ENCODE measurements around the gene MEIOB. TPM values are rescaled to one million over a fixed set of nuclear protein-coding genes. Genes with fewer than 3 reads are reported as not detected.

Gene MEIOB
- total RNA-seq, 1 experiment from 2014 or later, result 1.4 TPM

DNA sequence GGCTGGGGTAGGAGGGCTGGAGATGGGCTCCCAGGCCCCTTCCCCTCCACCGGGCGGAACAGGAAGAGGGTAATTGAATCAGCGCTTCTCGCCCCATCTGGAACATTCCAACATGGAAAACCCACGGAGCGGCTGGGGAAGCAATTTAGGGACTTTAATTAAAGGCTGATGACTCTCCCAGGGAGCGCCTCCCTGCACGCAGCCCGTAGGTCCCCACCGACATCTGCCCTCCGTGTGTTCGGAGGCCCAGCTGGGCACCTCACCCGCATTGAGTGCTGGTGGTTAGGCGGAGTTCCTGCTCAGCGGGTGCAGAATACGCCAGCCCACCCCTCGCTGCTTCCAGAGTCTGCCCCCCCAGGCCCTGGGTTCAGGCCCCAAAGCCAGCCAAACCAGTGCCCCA is 36.2 kb upstream of the MEIOB start (continued):
- TF ChIP-seq, protein P1, sequence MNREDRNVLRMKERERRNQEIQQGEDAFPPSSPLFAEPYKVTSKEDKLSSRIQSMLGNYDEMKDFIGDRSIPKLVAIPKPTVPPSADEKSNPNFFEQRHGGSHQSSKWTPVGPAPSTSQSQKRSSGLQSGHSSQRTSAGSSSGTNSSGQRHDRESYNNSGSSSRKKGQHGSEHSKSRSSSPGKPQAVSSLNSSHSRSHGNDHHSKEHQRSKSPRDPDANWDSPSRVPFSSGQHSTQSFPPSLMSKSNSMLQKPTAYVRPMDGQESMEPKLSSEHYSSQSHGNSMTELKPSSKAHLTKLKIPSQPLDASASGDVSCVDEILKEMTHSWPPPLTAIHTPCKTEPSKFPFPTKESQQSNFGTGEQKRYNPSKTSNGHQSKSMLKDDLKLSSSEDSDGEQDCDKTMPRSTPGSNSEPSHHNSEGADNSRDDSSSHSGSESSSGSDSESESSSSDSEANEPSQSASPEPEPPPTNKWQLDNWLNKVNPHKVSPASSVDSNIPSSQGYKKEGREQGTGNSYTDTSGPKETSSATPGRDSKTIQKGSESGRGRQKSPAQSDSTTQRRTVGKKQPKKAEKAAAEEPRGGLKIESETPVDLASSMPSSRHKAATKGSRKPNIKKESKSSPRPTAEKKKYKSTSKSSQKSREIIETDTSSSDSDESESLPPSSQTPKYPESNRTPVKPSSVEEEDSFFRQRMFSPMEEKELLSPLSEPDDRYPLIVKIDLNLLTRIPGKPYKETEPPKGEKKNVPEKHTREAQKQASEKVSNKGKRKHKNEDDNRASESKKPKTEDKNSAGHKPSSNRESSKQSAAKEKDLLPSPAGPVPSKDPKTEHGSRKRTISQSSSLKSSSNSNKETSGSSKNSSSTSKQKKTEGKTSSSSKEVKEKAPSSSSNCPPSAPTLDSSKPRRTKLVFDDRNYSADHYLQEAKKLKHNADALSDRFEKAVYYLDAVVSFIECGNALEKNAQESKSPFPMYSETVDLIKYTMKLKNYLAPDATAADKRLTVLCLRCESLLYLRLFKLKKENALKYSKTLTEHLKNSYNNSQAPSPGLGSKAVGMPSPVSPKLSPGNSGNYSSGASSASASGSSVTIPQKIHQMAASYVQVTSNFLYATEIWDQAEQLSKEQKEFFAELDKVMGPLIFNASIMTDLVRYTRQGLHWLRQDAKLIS (CRISPR knock-in tag; IDR thresholded peaks at IDR 0.05; ENCODE audit: borderline replicate concordance), result no peak
- TF ChIP-seq, protein P2, sequence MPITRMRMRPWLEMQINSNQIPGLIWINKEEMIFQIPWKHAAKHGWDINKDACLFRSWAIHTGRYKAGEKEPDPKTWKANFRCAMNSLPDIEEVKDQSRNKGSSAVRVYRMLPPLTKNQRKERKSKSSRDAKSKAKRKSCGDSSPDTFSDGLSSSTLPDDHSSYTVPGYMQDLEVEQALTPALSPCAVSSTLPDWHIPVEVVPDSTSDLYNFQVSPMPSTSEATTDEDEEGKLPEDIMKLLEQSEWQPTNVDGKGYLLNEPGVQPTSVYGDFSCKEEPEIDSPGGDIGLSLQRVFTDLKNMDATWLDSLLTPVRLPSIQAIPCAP (CRISPR knock-in tag; IDR thresholded peaks at IDR 0.05), result no peak
- TF ChIP-seq, protein P3, sequence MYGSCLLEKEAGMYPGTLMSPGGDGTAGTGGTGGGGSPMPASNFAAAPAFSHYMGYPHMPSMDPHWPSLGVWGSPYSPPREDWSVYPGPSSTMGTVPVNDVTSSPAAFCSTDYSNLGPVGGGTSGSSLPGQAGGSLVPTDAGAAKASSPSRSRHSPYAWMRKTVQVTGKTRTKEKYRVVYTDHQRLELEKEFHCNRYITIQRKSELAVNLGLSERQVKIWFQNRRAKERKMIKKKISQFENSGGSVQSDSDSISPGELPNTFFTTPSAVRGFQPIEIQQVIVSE (CRISPR knock-in tag; IDR thresholded peaks at IDR 0.05; ENCODE audit: borderline replicate concordance), result no peak
- TF ChIP-seq ZNF423 (CRISPR knock-in tag; IDR thresholded peaks at IDR 0.05) (no peak), CBFB (CRISPR knock-in tag; IDR thresholded peaks at IDR 0.05; ENCODE audit: low read depth) (no peak), GTF2I (CRISPR knock-in tag; conservative IDR thresholded peaks at IDR 0.05) (no peak), ZBTB21 (CRISPR knock-in tag; IDR thresholded peaks at IDR 0.05; ENCODE audit: borderline replicate concordance) (no peak), GRHL2 (CRISPR knock-in tag; IDR thresholded peaks at IDR 0.05; ENCODE audit: insufficient replicate concordance, severe bottlenecking) (no peak), SP1 (CRISPR knock-in tag; conservative IDR thresholded peaks at IDR 0.05) (no peak)
- TF ChIP-seq, protein P4, sequence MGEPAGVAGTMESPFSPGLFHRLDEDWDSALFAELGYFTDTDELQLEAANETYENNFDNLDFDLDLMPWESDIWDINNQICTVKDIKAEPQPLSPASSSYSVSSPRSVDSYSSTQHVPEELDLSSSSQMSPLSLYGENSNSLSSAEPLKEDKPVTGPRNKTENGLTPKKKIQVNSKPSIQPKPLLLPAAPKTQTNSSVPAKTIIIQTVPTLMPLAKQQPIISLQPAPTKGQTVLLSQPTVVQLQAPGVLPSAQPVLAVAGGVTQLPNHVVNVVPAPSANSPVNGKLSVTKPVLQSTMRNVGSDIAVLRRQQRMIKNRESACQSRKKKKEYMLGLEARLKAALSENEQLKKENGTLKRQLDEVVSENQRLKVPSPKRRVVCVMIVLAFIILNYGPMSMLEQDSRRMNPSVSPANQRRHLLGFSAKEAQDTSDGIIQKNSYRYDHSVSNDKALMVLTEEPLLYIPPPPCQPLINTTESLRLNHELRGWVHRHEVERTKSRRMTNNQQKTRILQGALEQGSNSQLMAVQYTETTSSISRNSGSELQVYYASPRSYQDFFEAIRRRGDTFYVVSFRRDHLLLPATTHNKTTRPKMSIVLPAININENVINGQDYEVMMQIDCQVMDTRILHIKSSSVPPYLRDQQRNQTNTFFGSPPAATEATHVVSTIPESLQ (CRISPR knock-in tag; IDR thresholded peaks at IDR 0.05), result no peak

DNA sequence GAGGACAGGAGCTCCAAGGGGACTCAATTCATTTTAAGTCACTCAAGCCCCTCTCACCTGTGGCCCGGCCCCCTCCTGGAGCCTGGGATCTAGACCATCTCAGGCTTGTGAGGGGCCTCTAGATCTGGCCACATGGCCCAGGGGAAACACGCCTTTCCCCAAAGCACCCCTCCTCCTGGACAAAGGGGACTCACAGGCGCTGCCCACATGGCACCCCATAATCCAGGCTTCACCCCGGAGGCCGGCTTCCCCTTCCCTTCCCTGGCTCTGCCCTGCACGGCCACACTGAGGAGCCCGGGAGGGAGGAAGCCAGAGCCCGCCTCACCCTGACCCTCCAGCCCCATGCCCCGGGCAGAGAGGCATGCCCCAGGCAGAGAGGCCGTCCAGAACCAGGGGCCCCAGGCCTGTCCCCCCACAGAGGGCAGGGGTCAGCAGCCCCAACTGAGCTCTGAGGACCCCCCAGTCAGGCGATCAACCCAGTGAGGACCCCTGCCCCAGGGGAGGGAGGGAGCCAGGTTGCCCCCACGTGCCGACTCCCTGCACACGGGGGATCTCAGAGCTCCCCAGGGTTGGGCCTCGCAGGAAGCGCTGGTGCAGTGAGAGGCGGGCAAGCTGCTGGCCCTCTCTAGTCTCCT is 35.4 kb upstream of the MEIOB start:
- CTCF ChIA-PET, result interaction anchor here (1.0 to 2.1 kb wide), 3 partner anchors 16 to 96 kb away, joined by 3 to 8 read pairs (median 4); no protein-coding TSS in a partner anchor
- no peak overlapping the region for H3K4me3 Mint-ChIP-seq

DNA sequence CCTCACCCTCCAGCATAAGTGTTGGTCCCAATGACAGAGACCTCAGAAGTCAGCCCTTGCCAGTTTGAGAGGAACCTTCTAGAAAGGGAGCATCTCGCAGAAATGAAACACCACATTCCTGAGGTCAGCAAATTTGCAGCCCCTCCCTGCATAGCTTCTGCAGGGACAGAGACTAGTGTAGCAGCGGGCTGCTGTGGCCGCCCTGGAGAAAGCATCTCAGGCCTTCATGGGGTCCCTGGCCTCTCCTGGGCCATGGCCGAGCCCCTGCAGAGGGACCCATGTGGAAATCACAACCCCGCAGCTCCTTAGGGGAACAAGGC is 34.8 kb upstream of the MEIOB start:
- Mint-ChIP-seq H3K4me3 (no peak overlapping the region), H3K9me3 (no peaks in the 10 kb centered on the region), H3K27ac (no peak overlapping the region), H3K36me3 (no peaks in the 10 kb centered on the region), H3K27me3 (ENCODE audit: low read depth) (peaks cover 7% of the 10 kb centered on the region; the same call in 1 of the 2 replicates), H3K4me1 (peaks cover 9% of the 10 kb centered on the region)
- no peak for ATAC-seq
- POLR2A ChIA-PET, result no interaction called here
- CTCF ChIA-PET, result interaction anchor here (1.1 to 2.1 kb wide), 3 partner anchors 10 to 97 kb away, joined by 4 to 8 read pairs (median 4); no protein-coding TSS in a partner anchor
- DNase-seq (ENCODE audit: low spot score), result no peak
- TF ChIP-seq CREM (CRISPR knock-in tag; IDR thresholded peaks at IDR 0.05) (no peak), HMGA2 (CRISPR knock-in tag; IDR thresholded peaks at IDR 0.05) (no peak), JAZF1 (CRISPR knock-in tag; IDR thresholded peaks at IDR 0.05) (no peak), GABPB1 (CRISPR knock-in tag; IDR thresholded peaks at IDR 0.05) (no peak), PRRX2 (CRISPR knock-in tag; IDR thresholded peaks at IDR 0.05) (no peak), EMX1 (CRISPR knock-in tag; IDR thresholded peaks at IDR 0.05) (no peak)
- TF ChIP-seq, protein P5, sequence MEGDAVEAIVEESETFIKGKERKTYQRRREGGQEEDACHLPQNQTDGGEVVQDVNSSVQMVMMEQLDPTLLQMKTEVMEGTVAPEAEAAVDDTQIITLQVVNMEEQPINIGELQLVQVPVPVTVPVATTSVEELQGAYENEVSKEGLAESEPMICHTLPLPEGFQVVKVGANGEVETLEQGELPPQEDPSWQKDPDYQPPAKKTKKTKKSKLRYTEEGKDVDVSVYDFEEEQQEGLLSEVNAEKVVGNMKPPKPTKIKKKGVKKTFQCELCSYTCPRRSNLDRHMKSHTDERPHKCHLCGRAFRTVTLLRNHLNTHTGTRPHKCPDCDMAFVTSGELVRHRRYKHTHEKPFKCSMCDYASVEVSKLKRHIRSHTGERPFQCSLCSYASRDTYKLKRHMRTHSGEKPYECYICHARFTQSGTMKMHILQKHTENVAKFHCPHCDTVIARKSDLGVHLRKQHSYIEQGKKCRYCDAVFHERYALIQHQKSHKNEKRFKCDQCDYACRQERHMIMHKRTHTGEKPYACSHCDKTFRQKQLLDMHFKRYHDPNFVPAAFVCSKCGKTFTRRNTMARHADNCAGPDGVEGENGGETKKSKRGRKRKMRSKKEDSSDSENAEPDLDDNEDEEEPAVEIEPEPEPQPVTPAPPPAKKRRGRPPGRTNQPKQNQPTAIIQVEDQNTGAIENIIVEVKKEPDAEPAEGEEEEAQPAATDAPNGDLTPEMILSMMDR (IDR thresholded peaks at IDR 0.05), result no peak
- TF ChIP-seq, protein P2 (CRISPR knock-in tag; IDR thresholded peaks at IDR 0.05), result no peak
- TF ChIP-seq, protein P6, sequence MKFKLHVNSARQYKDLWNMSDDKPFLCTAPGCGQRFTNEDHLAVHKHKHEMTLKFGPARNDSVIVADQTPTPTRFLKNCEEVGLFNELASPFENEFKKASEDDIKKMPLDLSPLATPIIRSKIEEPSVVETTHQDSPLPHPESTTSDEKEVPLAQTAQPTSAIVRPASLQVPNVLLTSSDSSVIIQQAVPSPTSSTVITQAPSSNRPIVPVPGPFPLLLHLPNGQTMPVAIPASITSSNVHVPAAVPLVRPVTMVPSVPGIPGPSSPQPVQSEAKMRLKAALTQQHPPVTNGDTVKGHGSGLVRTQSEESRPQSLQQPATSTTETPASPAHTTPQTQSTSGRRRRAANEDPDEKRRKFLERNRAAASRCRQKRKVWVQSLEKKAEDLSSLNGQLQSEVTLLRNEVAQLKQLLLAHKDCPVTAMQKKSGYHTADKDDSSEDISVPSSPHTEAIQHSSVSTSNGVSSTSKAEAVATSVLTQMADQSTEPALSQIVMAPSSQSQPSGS (CRISPR knock-in tag; IDR thresholded peaks at IDR 0.05; ENCODE audit: borderline replicate concordance, low read depth), result no peak

More for the DNA sequence above, 35.4 kb upstream of the MEIOB start:
- no peaks in the 10 kb centered on the region for H3K36me3 Mint-ChIP-seq
- POLR2A ChIA-PET, result interaction anchor here (0.5 kb wide), 1 partner anchor 506 kb away, joined by 4 read pairs; no protein-coding TSS in a partner anchor
- H3K9me3 Mint-ChIP-seq, result no peaks in the 10 kb centered on the region
- peaks cover 7% of the 10 kb centered on the region; the same call in 1 of the 2 replicates for H3K27me3 Mint-ChIP-seq (ENCODE audit: low read depth)
- H3K4me1 Mint-ChIP-seq, result peaks cover 9% of the 10 kb centered on the region
- no peak overlapping the region for H3K27ac Mint-ChIP-seq
- TF ChIP-seq, protein P7, sequence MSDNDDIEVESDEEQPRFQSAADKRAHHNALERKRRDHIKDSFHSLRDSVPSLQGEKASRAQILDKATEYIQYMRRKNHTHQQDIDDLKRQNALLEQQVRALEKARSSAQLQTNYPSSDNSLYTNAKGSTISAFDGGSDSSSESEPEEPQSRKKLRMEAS (CRISPR knock-in tag; IDR thresholded peaks at IDR 0.05), result no peak
- TF ChIP-seq, protein P8, sequence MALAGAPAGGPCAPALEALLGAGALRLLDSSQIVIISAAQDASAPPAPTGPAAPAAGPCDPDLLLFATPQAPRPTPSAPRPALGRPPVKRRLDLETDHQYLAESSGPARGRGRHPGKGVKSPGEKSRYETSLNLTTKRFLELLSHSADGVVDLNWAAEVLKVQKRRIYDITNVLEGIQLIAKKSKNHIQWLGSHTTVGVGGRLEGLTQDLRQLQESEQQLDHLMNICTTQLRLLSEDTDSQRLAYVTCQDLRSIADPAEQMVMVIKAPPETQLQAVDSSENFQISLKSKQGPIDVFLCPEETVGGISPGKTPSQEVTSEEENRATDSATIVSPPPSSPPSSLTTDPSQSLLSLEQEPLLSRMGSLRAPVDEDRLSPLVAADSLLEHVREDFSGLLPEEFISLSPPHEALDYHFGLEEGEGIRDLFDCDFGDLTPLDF (CRISPR knock-in tag; IDR thresholded peaks at IDR 0.05), result no peak
- DNase-seq (ENCODE audit: low spot score), result no peak
- no peak for ATAC-seq
